Measurements from ENCODE around the gene GDF3.

DNA sequence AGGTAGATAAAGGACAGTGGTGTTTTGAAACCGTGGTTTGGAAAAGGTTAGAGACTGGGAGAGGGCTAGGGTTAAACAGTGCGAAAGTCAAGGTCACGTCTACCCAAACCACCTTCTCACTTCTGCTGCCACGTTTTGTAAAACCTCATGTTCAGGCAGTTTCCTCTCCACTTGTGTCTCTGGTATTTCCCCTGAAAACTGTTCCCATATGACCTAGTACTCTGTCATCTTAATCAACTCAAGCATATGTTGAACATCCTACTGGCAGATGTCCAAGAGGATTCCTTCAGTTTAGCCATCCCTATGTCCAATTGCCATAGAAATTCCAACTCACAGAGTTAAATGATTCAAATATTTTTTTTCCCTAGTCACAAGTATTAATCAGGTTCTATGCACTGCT, 34.2 kb upstream of the GDF3 start:
- TF ChIP-seq, protein P1, sequence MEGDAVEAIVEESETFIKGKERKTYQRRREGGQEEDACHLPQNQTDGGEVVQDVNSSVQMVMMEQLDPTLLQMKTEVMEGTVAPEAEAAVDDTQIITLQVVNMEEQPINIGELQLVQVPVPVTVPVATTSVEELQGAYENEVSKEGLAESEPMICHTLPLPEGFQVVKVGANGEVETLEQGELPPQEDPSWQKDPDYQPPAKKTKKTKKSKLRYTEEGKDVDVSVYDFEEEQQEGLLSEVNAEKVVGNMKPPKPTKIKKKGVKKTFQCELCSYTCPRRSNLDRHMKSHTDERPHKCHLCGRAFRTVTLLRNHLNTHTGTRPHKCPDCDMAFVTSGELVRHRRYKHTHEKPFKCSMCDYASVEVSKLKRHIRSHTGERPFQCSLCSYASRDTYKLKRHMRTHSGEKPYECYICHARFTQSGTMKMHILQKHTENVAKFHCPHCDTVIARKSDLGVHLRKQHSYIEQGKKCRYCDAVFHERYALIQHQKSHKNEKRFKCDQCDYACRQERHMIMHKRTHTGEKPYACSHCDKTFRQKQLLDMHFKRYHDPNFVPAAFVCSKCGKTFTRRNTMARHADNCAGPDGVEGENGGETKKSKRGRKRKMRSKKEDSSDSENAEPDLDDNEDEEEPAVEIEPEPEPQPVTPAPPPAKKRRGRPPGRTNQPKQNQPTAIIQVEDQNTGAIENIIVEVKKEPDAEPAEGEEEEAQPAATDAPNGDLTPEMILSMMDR (conservative IDR thresholded peaks at IDR 0.05; ENCODE audit: low read depth in 2 of 2), result no peak
- TF ChIP-seq POLR2AphosphoS5 (IDR thresholded peaks at IDR 0.05; ENCODE audit: low read depth), result no peak
